ENCODE results near the gene ANKRD63.

The ANKRD63 gene

DNA sequence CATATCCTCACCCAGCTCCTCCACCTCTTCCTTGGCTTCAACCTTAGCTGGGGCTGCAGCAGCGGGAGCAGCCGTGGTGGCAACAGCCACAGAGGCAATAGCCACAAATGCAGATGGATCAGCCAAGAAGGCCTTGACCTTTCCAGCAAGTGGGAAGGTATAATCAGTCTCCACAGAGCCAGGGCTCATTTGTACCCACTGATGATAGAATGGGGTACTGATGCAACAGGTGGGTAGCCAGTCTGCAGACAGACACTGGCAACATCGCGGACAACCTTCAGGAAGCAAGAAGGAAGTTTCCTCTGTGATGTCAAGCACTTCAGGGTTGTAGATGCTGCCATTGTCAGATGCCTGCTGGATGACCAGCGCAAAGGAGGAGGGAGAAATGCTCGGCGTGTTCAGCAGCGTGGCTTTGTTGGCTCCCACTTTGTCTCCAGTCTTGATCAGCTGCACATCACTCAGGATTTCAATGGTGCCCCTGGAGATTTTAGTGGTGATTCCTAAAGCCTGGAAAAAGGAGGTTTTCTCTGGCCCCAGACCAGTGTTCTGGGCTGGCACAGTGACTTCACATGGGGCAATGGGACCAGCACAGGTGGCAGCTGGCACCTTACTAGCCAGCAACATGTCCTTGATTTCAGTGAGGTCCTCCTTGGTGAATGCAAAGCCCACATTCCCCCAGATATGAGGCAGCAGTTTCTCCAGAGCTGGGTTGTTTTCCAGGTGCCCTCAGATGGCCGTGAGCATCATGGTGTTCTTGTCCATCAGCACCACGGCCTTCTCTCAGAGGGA, 29.7 kb upstream of the ANKRD63 start:
- DNase-seq = no peak

DNA sequence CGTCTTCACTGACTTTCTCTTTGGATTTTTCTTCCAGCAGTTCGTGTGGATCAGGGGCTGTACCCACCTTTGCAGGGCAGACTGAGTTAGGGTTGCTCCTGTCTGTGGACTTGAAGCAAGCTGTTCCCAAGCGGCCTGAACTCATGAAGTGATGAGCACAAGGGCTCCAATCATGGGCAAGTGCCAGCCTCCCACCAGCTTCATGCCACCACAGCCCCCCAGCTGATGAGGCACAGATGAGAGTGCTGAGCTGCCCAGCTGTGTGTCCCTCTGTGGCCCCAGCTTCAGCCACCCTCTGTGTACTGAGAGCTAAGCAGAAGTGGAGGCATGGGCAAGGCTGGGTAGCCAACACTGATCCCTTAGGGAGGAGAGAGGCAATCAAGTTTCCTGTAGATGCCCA, 28.1 kb upstream of the ANKRD63 start:
- DNase-seq = no peak

DNA sequence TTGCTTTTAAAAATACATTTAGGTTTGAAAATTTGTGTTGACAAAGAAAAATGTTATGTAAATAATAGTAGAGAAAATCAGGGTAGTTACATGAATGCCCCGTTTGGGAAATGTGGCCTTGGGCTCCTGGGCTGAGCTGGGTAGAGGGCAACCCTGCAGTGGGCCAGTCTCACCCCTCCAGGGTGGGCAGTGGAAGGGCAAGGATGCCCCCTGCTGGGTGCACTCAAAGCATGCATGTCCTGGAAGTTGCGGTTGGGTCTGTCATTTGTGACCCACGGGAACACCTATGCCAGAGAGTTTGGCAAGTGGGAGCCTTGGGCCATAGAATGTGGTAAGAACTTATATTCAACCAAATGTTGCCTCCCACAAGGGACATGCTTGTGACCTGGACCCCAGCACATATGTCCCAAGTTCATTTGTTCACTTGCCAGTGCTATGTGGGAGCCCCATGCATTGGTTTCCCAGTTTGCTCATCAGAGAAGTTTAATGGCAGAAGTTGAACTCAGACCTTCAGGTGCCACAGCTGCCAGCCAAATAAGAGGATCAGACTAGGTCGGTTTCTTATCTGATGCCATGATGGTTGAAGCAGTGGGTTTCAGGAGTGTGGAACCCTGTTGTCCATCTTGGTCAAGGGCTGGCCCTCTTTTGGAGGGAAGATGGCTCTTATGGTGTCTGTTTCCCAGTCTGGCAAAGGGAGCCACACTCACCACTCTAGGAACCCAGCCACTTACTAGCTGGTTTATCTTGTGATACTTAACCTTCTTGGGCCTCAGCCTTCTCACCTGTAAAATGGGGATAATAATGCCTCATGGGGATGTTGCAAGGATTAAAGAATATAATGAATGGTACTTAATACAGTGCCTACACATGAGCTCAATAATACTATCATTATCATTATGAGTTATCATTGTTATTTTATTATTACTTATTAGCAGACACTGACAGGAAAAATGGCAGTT, 27.4 kb upstream of the ANKRD63 start:
- DNase-seq = peak; percentile 19

DNA sequence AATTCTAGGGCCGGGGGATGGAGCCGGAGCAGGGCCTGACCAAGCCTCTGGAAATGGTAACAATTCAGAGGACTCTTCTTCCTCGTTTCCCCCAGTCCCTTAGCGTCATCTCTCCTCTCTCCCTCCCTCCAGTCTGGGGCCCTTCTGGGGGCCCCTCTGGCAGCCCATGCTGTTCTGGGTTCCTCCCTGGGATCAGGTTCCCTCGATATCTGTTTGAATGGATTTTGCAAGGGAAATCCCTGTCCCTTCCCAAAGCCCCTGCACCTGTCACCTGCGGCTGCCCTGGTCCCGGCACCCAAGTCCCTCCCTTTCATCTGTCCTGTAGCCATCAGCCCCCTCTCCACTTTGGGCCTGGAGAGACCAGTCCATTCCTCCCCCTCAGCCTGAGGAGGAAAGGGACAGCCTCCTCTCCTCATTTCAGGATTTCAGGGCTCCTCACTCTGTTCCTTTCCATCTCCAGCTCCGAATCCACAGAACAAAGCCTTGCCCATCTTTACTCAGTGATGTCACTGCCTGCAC, 26.5 kb upstream of the ANKRD63 start:
- DNase-seq = no peak

DNA sequence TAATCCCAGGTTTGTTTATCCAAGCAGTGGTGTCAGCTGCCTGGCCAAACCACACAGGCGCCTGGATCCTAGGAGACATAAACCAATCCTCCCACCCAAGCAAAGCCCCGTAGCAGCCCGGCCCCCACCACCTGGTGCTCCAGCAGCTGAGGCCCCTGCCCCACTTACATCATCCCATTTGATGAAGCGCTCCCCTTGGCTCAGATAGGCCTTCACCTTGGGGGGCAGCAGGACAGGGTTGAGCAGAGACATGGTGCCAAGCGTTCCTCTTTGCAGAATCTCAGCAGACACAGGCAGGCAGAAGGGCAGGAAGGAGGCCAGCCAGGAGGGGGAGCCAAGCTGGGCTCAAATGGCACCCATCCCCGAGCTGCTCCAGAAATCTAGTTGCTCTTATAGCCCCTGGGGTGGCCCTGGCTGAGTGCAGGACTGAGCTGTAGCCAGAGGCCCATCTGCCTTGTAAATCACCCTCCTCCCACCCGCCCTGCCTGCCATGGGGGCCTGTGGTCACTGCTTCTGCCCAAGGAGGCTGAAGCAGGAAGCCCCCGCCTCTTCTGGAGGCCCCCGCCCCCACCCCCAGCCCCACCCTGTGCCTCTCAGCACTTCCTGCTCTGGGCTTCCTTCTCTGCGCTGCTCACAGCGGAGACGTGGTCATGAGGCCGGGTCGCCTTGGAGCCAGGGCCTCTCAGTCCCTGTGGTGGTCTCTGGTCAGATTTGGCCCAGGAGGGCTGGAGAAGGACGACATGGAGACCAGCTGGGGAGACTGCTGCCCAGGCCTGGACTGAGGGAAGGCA, 24.8 kb upstream of the ANKRD63 start, which contains the start of gene PLCB2:
PLCB2 (minus strand) TSS at position 515 of the 791 bp plus-strand sequence; CDS start at position 252, 263 bp downstream.
- DNase-seq = peak; percentile 12

DNA sequence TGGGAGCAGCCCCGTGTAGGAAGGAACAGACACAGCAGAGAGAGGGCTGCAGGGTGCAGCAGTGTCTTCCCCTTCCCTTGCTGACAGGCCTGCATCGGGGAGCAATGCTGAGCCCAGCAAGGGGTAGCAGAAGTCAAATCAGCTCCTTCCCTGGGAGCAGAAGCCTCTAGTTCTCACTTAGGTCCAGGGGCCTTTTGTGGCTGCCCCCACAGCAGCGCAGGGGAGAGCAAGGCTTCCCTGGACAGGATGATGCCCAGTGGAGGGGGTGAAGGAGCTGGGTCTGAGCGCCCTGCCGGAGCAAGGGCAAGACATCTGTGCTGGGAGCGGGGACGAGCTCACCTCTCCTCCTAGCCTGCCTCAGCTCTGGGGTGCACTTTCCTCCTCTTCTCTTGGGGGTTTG, 24.0 kb upstream of the ANKRD63 start:
- no peak for DNase-seq

DNA sequence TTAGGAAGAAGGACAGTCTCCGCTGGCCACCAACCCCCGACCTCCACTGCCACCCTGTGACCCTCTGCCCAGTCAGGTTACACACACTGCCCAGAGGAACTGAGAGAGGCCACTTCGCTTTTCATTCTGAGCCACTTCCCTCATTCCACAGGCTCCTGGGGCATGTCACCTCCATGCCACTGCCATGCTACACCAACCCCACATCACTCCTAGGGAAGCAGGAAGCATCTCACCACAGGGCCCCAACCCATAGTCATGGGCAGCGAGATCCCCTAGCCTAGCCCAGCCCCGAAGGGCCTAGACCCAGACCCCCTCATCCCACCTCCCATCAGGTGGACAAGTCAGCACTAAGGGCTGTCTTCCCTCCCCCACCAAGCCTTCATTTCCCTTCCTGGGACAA, 23.5 kb upstream of the ANKRD63 start:
- DNase-seq = no peak

DNA sequence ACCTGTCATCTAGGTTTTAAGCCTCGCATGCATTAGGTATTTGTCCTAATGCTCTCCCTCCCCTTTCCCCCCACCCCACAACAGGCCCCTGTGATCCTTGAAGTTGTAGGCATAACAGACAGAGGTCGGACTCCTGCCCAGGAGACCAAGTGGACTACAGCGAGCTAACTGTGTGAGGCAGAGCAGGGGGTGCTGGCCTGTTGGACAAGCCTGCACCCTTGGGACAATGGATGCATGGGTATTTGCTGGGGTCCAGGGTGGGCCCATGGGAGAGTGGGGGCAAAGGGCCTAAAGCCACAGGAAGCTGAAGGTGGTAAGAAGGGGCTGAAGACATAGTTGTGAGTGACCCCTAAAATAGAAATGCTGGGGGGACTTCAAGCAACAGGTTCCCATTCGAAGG, 22.4 kb upstream of the ANKRD63 start:
- no peak for DNase-seq

DNA sequence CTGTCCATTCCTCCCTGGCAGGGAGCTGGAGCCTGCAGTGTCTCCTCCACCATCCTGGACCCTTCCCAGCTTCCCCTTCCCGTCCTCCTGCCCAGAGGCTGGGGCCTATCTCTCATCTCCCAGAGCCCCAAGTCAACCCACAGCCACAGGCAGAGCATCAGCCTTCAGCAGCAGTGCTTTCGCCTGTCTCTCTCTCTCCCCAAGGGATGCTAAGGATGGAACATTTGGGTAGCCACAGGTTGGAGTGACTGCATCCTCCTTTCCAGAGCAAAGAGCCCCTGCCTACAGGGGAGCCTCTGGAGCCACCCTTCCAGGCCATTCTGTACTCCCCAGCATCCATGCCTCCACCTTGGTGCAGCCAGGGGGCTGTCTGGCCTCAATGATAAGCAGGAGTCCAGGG, 20.7 kb upstream of the ANKRD63 start:
- no peak for DNase-seq

DNA sequence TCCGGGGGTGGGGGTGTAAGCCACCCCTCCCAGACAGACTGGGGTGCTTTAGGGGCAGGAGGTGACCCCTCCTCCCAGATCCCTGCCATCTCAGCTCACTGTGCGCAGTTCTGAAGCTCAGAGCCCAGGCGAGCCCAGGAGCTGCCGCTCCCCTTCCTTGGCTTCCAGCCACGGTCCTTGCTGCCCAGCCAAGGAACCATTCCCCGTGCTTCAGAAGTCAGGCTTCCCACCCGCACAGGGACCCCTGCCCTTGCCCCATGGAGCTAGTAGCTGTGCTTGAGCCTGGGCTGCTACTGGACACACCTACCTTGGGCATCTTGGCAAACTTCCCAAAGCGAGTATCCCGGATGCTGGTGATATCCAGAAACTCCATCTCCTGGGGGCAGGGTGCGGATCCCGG, 20.1 kb upstream of the ANKRD63 start:
- no peak for DNase-seq

DNA sequence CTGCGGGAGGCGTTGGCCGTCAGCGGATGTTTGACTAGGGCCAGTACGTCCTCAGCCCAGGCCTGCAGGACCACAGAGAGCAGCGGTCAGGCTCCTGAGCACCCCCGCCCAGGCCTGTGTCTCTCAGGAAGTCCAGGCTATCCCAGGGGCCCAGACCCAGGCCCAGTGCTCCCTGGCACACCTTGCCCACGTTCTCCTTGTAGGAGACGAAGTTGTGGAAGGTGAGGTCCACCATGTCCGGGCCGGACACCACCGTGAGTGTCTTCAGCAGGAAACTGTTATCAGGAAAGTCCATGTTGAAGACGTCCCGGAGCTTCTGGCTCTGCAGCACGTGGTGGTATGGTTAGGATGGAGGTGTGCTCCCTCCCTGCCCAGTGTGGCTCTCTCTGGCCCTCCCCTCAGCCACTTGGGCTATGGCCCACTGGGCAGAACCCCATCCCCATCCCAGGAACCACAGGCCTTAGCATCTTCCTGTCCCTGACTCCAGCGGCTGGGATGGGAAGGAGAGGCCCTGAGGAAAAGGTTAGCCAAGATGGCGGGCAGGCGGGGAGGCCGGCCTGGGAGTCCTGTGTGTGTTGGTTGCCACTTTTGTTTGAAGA, 19.5 kb upstream of the ANKRD63 start:
- no peak for DNase-seq

DNA sequence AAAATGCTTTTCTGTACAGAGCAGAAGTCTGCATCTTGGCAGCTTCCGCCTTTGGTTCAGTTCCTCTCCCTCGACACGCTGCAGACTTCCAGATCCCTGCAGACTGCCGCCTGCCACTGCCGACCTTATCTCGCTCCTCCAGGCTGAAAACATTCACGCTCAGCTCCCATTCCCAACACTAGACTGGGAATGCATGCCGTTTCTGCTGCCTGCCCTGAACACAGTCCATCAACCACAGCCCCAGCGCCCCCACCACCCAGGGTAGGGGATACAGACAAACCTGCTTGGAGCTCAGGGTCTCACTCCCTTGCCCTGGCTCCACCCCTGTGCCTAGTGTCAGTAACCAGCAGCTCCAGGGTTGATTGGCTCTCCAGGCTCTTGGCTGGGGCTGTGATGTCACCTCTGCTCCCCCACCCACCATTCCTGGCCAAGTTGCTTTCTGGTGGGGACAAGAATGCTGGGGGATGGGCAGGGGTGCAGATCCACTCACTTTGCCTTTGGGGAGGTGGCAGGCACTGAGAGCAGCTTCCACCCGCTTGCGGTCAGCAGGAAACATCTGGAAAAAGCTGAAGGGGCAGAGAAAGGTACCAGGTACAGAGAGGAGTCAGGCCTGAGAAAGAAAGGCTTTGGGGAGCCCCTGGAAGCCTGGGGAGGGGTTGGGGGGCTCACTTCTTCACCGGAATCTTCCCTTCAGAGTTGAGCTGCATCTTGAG, 18.8 kb upstream of the ANKRD63 start:
- DNase-seq = no peak

DNA sequence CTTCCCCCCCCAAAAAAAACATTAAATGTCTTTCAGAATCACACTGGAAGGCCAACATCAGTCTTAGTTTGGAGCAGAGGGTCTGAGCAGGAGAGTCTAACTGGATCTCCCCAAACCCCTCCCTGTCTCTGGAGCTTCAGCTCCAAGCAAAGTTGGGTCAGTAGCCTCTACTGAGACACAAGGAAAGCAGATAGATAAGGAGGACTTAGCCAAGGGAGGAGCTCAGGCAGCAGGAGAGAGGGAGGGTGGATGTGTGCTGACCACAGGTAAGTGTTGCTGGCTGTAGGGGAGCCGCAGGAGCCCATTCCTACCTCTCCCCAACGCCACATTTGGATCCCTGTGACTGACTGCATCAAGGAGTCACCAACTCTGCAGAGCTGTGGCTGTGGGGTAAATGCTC, 17.9 kb upstream of the ANKRD63 start:
- no peak for DNase-seq

DNA sequence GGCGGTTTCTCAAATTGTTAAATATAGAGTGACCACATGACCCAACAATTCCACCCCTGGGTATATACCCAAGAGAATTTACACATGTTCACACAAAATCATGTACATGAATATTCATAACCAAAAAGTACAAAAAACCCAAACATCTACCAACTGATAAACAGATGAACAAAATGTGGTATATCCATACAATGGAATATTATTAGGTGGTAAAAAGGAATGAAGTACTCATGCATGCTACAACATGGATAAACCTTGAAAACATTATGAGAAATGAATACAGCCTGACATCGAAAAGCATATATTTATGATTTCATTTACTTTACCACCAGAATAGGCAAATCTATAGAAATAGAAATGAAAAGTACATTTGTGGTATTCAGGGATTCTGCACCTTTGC, 17.5 kb upstream of the ANKRD63 start:
- no peak for DNase-seq

DNA sequence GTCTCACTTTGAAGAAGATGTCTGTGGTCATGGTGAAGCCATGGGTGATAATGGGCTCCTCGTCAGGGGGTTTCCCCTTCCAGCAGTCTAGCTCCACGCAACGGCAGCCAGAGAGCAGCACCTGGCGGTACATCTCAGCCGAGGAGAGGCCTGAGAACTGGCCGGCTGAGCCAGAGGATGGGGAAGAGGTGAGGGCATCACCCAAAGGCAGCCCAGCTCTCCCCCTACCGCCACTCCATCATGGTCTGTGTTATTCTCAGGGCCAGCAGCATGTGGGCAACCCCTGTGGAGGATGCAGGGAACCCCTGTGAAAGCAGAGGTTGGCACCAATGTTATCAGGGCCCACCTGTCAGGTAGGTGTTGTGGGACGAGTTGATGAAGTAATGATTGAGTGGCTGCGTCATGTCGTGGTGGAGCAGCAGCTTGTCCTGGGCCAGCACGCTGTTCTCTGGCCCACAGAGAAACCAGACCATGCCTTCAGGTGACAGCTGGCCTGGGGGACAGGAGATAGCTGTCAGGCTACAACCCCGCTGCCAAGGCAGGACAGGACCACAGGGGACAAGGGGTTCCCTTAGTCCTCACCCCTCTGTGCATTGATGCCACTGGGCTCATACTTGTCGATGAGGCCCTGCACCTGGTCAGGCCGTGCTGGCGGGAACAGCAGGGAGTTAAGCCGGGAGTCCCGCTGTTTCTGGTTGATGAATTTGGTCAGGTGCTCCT, 15.5 kb upstream of the ANKRD63 start:
- no peak for DNase-seq

DNA sequence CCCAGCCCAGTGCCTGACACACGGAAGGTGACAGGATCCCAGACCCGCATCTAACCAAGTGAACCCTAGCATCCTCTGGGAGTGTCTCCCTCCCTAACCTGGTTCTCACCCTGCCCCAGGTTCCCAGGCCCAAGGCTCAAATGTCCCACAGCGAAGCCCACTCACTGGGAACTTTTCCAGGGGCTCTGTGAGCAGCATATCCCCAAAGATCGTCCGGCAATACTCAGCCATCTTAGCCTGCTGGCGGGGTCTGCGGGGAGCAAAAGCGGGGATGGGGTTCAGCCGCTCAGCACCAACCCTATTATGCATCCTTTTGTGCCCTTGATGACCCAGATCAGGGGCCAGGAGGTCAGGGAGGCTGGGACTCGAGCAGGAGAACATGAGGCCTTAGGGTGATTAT, 14.5 kb upstream of the ANKRD63 start:
- no peak for DNase-seq

DNA sequence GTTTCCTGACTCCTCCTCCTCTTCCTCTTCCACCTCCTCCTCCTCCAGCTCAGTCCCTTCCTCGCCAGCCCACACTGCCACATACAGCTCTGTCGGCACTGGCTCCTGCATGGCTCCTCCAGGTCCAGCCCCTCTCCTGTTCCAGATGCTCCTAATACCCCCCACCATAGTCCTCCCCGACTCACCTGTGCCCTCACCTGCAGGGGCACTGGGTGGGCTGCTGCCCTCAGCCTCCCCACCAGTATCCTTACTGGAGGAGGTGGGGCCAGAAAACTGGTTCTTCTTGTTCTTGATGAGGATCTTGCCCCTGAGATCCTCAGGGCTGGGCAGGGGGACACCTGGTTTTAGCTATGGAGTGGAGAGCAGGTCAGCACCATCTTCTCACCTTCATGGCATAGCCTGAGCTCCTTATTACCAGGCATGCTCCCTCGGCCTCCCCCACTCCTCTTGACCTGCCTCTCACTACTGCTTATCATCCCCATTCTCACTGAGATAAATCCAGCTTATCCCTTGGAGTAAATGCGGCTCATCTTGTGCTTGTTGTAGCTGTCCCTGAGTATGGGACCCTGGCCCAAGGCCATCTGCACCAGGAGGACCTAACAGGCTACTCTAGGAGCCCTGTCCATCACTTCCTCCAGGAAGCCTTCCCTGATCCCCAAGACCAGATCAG, 13.8 kb upstream of the ANKRD63 start:
- DNase-seq = no peak

DNA sequence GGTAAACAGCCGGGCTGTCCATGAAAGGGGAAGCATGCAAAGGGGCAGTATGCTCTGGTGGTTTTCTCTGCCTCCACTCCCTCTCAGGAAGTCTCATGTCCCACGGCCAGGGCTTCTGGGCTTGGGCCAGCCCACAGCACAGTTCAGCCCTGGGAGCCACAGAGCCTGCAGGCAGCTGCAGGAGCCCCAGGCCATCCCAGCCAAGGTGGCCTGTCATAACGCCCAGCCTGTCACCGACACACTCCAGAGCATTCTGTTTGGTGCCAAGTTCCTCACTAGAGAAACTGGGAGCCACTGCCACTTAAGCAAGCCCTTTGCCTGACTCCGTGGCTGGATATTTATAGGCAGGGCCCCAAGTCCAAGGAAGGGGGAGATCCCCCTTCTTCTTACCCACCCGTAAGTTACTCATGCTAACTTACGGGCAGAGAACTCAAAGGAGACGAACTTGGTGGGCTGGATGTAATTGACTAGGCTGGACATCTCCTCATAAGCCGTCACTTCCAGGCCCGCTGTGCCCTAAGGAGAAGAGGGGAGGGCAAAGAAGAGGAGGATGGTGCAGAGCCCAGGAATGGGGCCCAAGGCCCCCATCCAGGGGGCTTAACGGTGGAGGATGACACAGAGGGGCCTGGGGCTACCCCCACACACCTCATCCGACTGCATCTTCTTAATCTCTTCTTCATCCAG, 13.2 kb upstream of the ANKRD63 start:
- no peak for DNase-seq

DNA sequence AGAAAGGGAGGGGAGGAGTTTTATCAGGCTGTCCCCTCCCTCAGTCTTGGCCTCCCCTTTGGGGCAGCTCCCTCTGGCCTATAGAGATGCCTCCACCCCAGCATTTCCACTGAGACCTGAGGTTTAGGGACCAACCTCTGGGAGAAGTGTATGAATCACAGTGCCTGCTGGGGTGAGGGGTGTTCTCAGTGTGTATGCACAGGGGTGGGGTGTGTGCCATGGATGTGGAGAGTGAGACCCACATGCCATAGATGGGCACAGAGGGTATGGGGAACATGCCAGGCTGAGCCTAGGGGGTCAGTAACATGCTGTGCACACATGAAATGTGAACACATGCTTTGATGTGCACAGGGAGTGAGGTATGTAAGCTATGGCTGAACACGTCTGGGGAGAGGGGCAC, 12.4 kb upstream of the ANKRD63 start:
- no peak for DNase-seq
